Hepatocyte (in vitro differentiated cells): ENCODE results near the gene SPOPL.

ENCODE experiments used
- EZH2 ChIP-seq: fragments of 200-600 bp; sonication (generic); IDR thresholded peaks from 2 replicates; pipeline ENCODE4 v1.6.1; 2016; ENCODE audit warnings: antibody characterized with exemption, mild to moderate bottlenecking, borderline replicate concordance
- EZH2phosphoT487 ChIP-seq: fragments of 200-600 bp; sonication (generic); IDR thresholded peaks from one replicate; pipeline ENCODE4 v1.6.1; 2018; ENCODE audit warnings: antibody characterized with exemption, mild to moderate bottlenecking, low read depth, moderate library complexity; ENCODE audit not compliant: unreplicated experiment, severe bottlenecking
- TF ChIP-seq, protein P1 (sequence below): fragments of 200-600 bp; sonication (generic); IDR thresholded peaks from 2 replicates; pipeline ENCODE4 v1.5.1; 2016; ENCODE audit warnings: antibody characterized with exemption, mild to moderate bottlenecking; ENCODE audit not compliant: poor library complexity

GRCh38 chr2:138490673-138491494 lies 10.7 kb upstream of the SPOPL start:
- TF ChIP-seq, protein P1, sequence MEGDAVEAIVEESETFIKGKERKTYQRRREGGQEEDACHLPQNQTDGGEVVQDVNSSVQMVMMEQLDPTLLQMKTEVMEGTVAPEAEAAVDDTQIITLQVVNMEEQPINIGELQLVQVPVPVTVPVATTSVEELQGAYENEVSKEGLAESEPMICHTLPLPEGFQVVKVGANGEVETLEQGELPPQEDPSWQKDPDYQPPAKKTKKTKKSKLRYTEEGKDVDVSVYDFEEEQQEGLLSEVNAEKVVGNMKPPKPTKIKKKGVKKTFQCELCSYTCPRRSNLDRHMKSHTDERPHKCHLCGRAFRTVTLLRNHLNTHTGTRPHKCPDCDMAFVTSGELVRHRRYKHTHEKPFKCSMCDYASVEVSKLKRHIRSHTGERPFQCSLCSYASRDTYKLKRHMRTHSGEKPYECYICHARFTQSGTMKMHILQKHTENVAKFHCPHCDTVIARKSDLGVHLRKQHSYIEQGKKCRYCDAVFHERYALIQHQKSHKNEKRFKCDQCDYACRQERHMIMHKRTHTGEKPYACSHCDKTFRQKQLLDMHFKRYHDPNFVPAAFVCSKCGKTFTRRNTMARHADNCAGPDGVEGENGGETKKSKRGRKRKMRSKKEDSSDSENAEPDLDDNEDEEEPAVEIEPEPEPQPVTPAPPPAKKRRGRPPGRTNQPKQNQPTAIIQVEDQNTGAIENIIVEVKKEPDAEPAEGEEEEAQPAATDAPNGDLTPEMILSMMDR = no peak
- TF ChIP-seq EZH2 (no peak), EZH2phosphoT487 (no peak)
